ENCODE results near the gene CORO6.

CORO6 gene

DNA sequence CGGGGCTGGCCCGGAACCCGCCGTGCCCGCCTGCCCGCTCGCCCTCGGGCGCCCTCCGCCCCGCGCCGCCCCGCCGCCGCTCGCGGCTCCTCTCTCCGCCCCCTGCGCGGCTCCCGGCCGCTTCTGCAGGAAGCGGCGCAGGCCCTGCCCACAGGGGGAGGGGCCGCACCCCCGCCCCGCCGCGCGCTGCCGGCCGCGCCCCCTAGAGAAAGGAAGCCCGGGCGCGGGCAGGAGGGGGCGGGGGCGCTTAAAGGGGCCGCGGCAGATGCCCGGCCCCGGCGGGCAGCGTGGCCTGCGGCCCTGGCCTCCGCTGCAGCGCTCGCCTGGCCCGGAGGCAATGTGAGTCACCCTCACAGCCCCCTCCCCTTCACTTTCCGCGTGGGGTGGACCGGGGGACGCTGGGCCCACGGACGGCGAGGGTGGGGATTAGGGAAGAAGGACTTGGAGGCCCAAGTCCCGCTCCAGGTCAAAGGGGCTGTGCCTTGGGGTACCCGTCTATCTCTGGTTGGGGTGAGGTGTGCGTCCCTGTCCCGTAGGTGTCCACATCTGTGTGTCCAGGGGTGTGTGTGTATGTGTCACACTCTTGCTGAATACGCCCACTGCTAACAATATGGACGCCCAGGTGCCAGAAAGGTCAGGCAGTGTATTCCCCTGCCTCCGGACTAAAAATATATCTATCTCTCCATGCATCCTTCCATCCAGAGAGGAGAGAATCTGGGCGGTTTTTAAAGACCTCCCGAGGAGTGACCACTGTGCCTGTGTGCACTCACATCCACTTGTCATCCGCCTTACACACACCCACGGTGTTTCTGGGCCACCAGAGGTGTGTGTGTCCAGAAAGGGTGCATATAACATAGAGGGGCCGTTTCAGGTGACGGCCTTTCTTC lies 32.9 kb downstream of the CORO6 start, which contains the start of gene GIT1:
TSS of gene GIT1 (minus strand) at position 125 of the 887 bp plus-strand sequence. CDS start 270 bp downstream, outside the sequence.
- peak within 1 kb of the TSS; percentile 89 for H3K27ac ChIP-seq
- TF ChIP-seq, protein P1, sequence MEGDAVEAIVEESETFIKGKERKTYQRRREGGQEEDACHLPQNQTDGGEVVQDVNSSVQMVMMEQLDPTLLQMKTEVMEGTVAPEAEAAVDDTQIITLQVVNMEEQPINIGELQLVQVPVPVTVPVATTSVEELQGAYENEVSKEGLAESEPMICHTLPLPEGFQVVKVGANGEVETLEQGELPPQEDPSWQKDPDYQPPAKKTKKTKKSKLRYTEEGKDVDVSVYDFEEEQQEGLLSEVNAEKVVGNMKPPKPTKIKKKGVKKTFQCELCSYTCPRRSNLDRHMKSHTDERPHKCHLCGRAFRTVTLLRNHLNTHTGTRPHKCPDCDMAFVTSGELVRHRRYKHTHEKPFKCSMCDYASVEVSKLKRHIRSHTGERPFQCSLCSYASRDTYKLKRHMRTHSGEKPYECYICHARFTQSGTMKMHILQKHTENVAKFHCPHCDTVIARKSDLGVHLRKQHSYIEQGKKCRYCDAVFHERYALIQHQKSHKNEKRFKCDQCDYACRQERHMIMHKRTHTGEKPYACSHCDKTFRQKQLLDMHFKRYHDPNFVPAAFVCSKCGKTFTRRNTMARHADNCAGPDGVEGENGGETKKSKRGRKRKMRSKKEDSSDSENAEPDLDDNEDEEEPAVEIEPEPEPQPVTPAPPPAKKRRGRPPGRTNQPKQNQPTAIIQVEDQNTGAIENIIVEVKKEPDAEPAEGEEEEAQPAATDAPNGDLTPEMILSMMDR (conservative IDR thresholded peaks at IDR 0.05): no peak
- peak; percentile 25 for TF ChIP-seq ZFX (IDR thresholded peaks at IDR 0.05)

DNA sequence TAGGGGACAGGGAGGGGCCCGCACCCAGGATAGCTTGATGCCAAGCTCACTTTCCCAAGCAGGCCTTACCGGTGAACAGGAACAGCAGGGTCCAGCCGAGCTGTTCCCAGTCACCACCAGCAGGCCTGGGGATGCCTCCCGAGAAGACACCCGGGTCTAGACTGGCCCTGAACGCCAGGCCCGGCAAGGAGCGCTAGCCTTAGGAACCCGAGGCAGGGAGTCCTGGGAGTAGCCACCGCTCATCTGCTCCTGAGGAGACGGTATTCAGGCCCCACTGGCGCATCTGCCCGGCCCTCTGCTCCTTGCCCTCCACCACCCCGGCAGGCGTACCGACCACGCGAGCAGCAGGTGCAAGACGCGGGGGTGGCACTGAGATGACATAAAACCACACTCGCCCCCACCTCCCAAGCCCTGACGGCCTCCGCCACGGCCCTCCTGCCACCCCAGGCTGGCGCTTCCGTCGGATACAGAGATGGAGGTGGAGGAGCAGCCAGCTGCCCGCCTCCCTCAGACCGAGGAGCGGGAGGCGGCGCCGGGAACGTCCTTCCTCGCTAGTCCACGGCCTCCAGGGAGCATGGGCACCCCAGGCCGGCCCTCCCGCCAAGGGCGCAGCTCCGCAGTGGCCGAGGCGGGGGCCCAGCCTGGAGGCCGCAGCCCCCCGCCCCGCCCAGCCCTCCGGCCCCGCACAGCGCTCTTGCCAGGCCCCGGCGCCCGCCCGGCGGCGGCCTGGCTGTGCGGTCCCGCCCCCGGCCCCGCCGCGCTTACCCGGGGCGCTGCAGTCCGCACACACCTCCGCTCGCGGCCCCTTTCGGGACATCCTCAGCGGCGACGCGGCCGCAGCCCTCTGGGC lies 33.9 kb downstream of the CORO6 start:
- H3K27ac ChIP-seq: peak overlapping the region; percentile 89
- TF ChIP-seq, protein P1 (conservative IDR thresholded peaks at IDR 0.05): no peak
- peak; percentile 81 for TF ChIP-seq ZFX (IDR thresholded peaks at IDR 0.05)

DNA sequence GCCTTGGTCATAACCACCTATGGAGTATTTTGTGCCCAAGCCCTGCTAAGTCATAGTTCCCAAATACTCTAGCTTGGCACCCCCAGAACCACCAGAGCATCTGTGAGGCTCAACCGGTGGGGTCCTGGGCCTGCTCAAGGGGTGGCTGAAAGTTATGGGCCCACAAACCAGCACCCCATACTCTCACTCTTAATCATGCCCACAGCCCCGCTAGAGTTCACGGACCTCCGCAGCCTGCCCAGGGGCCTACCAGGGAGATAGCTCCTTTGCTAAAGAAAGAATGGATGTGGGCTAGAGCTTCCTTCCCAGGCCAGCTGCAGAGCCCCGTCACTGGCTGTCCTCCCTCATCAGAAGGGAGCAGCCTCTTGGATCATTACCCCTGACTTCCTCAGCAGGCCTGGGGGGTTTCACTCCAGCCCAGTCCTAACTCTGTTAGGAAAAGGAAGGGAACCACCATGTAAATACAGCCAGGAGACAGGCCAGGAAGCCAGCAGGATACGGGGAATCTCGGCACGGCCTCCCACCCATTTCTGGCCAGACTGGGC lies 34.6 kb downstream of the CORO6 start:
- TF ChIP-seq ZFX (IDR thresholded peaks at IDR 0.05): no peak
- TF ChIP-seq, protein P1 (conservative IDR thresholded peaks at IDR 0.05): no peak
- peak overlapping the region; percentile 89 for H3K27ac ChIP-seq

DNA sequence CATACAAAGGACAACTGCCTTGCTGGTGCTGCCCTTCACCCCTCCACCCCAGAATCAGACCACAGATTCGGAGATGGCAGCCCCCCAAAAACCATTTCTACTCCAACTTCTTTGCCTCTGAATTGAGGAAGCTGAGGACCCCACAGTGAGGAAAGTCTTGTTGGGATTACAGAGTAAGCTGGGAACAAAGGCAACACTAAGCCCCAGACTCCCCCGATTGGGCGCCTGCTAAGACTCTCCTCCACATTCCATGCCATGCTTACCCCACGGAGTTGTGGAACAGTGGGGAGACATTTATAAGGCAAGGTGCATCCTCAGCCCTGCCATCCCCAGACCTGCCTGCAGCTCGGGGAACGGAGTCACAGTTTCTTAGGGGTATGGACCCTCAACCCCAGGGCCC lies 35.1 kb downstream of the CORO6 start:
- peak overlapping the region; percentile 89; the same call in 1 of the 2 replicates for H3K27ac ChIP-seq
- no peak for TF ChIP-seq ZFX (IDR thresholded peaks at IDR 0.05)
- TF ChIP-seq, protein P1 (conservative IDR thresholded peaks at IDR 0.05): no peak

DNA sequence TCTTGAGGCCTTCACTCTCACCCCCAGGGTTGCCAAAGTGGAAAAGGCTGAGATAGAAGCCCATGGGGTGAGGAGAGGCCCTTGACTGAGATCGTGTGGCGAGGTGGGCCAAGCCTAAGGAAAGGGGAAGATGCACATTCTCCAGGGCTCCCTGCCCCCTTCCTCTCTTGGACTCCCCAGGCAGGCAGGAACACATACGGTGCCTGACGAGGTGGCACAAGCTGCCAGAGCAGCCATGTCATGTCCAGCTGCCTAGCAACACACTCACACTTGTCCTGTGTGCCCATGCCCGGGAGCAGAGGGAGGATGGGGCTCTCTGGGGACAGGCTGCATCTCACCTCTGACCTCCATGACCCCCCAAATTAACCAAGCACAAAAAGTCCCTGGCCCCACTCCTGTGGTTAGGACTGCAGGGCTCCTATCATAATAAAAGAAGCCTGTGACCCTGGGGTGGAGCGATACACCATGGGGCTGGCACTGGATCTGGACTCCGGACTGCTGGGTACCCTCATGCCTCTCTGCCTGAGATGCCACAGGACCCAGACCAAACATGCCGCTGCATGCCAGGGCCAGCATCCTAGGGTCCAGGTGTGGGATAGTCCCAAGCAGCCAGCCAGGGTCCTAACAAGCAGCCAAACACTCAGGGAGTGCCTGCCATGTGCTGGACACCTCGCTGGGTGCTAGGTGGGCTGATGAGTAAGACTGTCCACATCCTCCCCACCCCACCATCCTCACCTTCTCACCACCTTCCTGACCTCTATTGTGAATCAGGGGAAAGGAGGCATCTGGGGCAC lies 35.8 kb downstream of the CORO6 start:
- TF ChIP-seq, protein P1 (conservative IDR thresholded peaks at IDR 0.05): no peak
- no peak for TF ChIP-seq ZFX (IDR thresholded peaks at IDR 0.05)
- no peak overlapping the region; the same call in 1 of the 2 replicates for H3K27ac ChIP-seq

DNA sequence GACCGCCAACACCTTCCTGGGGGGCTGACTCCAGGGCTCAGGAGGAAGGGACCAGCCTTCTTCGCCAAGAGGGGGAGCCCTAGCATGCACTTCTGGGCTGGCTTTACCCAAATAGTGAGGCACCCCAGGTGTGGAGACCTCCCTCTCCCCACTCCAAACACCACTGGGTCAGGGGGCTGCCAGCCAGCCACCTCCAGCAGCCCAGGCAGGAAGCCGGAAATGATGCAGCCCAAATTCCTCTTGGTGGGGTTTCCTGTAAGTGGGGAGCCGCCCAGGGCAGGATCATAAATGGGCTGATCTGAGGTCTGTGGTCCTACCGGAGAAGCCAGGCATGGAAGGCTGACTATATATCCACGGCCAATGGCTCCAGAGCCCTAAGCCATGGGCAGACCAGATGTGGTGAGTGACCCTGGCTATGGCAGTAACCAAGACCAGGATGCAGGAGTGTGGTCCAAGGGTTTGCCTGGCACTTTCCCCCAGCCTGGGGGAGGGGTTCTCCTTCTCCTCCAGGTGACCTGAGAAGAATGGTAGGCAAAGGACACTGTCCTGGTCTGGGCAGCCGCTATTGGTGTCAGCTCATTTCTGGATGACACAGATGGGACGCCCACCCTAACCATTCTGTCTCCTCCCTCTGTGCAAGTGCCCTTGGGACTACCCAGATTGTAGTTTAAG lies 37.5 kb downstream of the CORO6 start:
- TF ChIP-seq, protein P1 (conservative IDR thresholded peaks at IDR 0.05): peak; percentile 21
- TF ChIP-seq ZFX (IDR thresholded peaks at IDR 0.05): no peak
- no peak overlapping the region for H3K27ac ChIP-seq
